Astrocyte of the spinal cord (primary cell): Measurements from ENCODE around the gene RFWD3.

Experiments
- DNase-seq: peaks from one replicate; pipeline ENCODE4 v3.0.0; 2011; ENCODE audit warnings: low read depth, low spot score
- H3K4me3 ChIP-seq: 2 replicates; pipeline ENCODE4 v1.5.1; 2011; ENCODE audit warnings: low read depth, mild to moderate bottlenecking, low read length, moderate library complexity
- CTCF ChIP-seq: IDR thresholded peaks from 2 replicates; pipeline ENCODE4 v1.5.1; 2012; ENCODE audit warnings: low read depth, mild to moderate bottlenecking, low read length, inconsistent platforms
- in situ Hi-C: cut with HindIII; loops from 2 replicates; pipeline ENCODE4 v1.10.0; 2017; ENCODE audit warnings: low sequenced_read_pairs

RFWD3 gene

DNA sequence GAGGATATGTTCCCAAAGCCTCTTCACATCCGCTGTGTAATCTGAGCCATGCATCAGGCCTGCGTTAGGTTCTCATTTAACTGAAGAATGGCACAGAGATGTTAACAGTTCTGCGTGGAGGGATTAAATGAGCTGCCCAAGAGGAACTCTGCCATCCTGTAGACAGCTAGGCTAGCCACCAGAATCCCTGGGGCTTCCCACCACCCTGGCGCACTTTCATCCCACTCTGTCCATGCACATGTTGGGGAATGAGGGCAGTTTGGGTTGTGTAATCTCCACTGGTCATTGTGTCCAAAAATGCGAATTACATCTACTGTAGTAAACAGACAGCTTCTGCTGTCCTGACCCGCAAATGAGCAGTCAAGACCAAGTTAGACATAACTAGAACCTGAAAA is 58.7 kb downstream of the RFWD3 start:
- H3K4me3 ChIP-seq = no peak overlapping the region
- in situ Hi-C loops = no loop called here
- TF ChIP-seq CTCF = no peak
- peak; percentile 31 for DNase-seq

DNA sequence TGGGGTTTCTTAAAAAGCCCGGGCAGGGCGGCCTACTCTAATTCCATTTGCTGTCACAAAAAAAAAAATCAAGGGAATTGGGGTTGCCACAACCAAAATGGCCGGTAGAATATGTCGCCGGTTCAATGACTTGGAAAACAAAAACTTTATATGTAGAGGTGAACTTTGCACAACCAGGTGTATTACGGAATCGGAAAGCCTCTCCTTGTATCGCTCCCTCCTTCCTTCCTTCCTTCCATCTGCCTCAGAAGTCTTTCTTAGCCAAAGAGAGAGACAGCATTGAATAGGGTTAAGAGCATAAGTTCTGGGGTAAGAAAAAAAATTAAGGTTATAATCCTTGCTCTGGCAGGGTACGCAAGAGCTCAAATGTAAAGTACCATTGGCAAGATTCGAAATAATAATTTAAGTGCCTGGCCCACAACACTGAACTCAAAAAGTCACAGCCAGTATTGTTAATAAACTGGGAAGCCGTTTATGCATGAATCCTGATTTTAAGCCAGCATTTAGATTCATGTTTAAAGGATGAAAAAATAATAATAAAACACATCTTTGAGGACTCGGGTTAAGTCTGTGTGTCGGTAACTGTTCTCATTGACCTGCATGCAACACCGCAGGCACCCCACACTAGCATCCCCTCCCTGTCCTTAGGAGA is 59.2 kb downstream of the RFWD3 start:
- no peak for TF ChIP-seq CTCF
- DNase-seq = no peak
- in situ Hi-C loops = no loop called here
- peak overlapping the region; percentile 93 for H3K4me3 ChIP-seq

DNA sequence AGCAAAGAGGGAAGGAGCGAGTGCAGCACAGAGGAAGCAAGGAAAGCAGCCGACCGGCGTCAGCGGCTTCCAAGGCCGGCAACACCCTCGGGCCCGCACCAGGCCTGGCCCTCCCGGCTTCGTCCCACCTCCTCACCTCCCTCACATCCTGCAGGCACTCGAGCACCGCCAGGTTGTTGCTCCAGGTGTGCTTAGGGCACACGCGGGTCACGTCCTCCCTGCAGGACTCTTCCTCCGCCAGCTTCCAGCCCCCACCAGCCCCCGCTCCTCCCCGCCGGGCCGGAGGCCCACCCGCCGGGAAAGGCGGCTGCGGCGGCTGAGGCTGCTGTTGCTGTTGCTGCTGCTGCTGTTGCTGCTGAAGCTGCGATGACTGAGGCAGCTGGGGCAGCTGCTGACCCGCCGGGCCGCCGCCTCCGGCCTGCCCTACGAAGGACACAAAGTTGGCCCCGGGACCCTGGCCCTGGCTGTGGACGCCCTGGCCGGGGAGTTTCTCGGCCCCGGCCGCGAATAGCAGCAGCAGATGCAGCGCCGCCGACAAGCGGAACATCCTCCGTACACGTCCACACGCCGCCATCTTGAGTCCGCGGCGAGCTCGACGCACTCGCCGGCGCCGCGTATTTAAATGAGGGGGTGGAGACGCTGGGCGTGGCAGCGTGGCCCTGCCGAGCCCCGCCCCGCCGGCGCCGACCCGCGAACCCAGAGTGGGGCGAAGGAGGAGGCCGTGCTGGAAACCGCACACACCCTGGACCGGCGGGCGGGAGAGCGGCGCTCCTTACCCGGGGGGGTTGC is 60.0 kb downstream of the RFWD3 start, which contains the start of gene GLG1:
TSS of gene GLG1 (minus strand) at position 594 of the 789 bp plus-strand sequence. CDS start at position 574, 20 bp downstream.
- in situ Hi-C loops = no loop called here
- DNase-seq = peak; percentile 95
- no peak for TF ChIP-seq CTCF
- peak within 1 kb of the TSS; percentile 93 for H3K4me3 ChIP-seq

DNA sequence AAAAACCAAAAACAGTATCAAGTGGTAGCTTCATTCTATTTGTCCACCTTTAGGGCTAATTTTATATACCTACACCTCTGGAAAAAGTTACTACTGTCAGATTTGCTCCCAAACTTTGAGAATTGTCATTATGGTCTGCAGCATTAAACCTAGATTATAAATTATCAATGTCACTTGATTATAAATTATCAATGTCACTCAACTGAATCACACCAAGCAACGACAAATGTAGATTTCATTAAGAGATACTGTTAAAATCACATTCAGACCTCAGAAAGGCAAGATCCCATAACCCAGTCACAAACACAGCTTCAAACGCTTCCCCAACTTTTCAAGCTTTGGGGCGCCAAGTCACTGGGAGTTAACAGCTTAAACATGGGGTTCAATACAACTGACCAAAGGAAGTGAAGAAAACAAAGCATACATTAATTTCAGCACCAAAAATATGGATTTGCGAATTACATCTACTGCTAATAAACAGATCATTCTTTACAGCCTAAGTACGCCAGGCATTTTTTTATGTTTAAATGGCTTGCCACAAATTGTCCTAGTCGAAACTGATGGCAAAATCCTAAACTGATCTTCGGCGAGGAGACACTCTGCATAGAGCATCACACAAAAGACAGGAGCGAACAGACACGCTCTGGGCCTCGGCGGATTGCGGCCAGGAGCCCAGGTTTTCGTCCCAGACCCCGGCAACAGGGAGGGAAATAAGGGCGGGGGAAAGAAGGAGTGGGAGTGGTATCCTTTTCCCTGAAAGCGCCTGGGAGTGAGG is 60.7 kb downstream of the RFWD3 start:
- H3K4me3 ChIP-seq = peak overlapping the region; percentile 93
- no peak for DNase-seq
- no peak for TF ChIP-seq CTCF
- in situ Hi-C loops = no loop called here

- DNase-seq = no peak
- H3K4me3 ChIP-seq = peak overlapping the region; percentile 93
- no peak for TF ChIP-seq CTCF
- in situ Hi-C loops = no loop called here
These were observed 61.3 kb downstream of the RFWD3 start for GRCh38 chr16:74605332-74605731.

- H3K4me3 ChIP-seq = no peak overlapping the region
These were observed 62.8 kb downstream of the RFWD3 start for GRCh38 chr16:74603848-74604247.

More at GRCh38 chr16:74603848-74604247, 62.8 kb downstream of the RFWD3 start:
- in situ Hi-C loops = no loop called here
- peak; percentile 34 for DNase-seq
- TF ChIP-seq CTCF = no peak
